ENCODE results near the gene NEURL1B. TPM values are rescaled to one million over a fixed set of nuclear protein-coding genes. Genes with fewer than 3 reads are reported as not detected.

NEURL1B gene
- total RNA-seq, 2 experiments from 2014 or later = 3.0 to 3.1 TPM

GRCh38 chr5:172688349-172689217 is 47.5 kb downstream of the NEURL1B start:
- Mint-ChIP-seq H3K36me3 (no peaks in the 10 kb centered on the region), H3K4me1 (peaks cover 16% of the 10 kb centered on the region), H3K4me3 (no peak overlapping the region), H3K27ac (peak overlapping the region; percentile 80), H3K27me3 (peaks cover 12% of the 10 kb centered on the region), H3K9me3 (no peaks in the 10 kb centered on the region)
- POLR2A ChIA-PET = interaction anchor here (1.0 kb wide), 1 partner anchor 47 kb away, joined by 3 read pairs; no protein-coding TSS in a partner anchor
- peak; percentile 90 for ATAC-seq (ENCODE audit: low read depth)
- peak; percentile 67 for DNase-seq

DNA sequence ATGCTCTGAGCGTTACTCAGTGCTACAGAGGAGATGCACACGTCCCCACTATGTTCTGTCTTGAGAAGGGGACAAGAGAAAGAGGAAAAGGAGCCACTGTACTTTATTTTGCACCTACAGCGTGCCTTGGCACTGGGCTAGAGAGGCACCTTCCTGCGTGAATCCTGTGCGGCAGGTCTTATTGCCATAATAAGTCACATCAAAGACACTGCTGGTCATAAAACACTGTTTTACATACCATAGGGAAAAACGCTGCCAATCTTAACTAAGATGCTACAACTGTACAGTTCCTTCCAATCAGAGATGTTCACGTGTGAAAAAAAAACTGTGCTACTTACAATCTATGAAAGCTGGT is 48.1 kb downstream of the NEURL1B start:
- no peaks in the 10 kb centered on the region for H3K9me3 Mint-ChIP-seq
- H3K4me1 Mint-ChIP-seq = peaks cover 15% of the 10 kb centered on the region
- peaks cover 12% of the 10 kb centered on the region for H3K27me3 Mint-ChIP-seq
- no peak overlapping the region for H3K27ac Mint-ChIP-seq
- ATAC-seq (ENCODE audit: low read depth) (no peak), DNase-seq (no peak)
- no peak overlapping the region for H3K4me3 Mint-ChIP-seq
- H3K36me3 Mint-ChIP-seq = no peaks in the 10 kb centered on the region
- POLR2A ChIA-PET = interaction anchor here (0.6 to 1.0 kb wide), 2 partner anchors 47 to 405 kb away, joined by 3 read pairs; no protein-coding TSS in a partner anchor

DNA sequence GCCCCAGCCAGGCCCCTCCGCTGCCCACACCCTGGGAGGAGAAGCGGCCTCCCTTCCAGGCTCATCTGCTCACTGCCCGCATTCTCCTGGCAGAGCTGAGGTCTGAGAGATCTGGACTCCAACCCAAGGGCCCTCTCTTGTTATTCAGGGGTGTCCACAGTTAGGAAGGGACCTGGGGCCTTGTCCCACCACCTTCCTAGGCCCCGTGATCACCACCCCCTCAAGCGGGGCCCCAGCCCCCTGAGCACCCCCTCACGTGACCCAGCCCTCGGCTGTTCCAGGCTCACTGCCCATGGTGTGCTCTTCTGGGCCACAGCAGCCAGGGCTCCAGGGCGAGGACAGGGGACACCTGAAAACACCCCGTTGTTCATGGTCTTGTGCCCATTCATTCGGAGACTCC is 48.7 kb downstream of the NEURL1B start:
- Mint-ChIP-seq H3K4me3 (no peak overlapping the region), H3K27me3 (peaks cover 7% of the 10 kb centered on the region), H3K27ac (no peak overlapping the region), H3K9me3 (no peaks in the 10 kb centered on the region), H3K4me1 (peaks cover 12% of the 10 kb centered on the region), H3K36me3 (no peaks in the 10 kb centered on the region)
- no peak for DNase-seq
- POLR2A ChIA-PET = interaction anchor here (0.6 kb wide), 1 partner anchor 405 kb away, joined by 3 read pairs; no protein-coding TSS in a partner anchor
- no peak for ATAC-seq (ENCODE audit: low read depth)

GRCh38 chr5:172690258-172691075 is 49.4 kb downstream of the NEURL1B start:
- DNase-seq (no peak), ATAC-seq (ENCODE audit: low read depth) (no peak)
- Mint-ChIP-seq H3K4me3 (no peak overlapping the region), H3K36me3 (no peaks in the 10 kb centered on the region), H3K27me3 (peaks cover 3% of the 10 kb centered on the region), H3K4me1 (peaks cover 14% of the 10 kb centered on the region), H3K27ac (no peak overlapping the region), H3K9me3 (no peaks in the 10 kb centered on the region)
- POLR2A ChIA-PET = no interaction called here

GRCh38 chr5:172691886-172692285 is 50.8 kb downstream of the NEURL1B start:
- H3K4me3 Mint-ChIP-seq = no peak overlapping the region
- ATAC-seq (ENCODE audit: low read depth) = no peak

GRCh38 chr5:172692451-172692850 is 51.4 kb downstream of the NEURL1B start:
- no peak overlapping the region for H3K27ac Mint-ChIP-seq
- DNase-seq (no peak), ATAC-seq (ENCODE audit: low read depth) (no peak)
- H3K9me3 Mint-ChIP-seq = no peaks in the 10 kb centered on the region
- H3K27me3 Mint-ChIP-seq = peaks cover 3% of the 10 kb centered on the region
- POLR2A ChIA-PET = no interaction called here
- no peaks in the 10 kb centered on the region for H3K36me3 Mint-ChIP-seq
- H3K4me1 Mint-ChIP-seq = peaks cover 18% of the 10 kb centered on the region
- H3K4me3 Mint-ChIP-seq = no peak overlapping the region

More at GRCh38 chr5:172691886-172692285, 50.8 kb downstream of the NEURL1B start:
- Mint-ChIP-seq H3K27me3 (peaks cover 3% of the 10 kb centered on the region), H3K27ac (no peak overlapping the region), H3K9me3 (no peaks in the 10 kb centered on the region), H3K4me1 (peaks cover 16% of the 10 kb centered on the region), H3K36me3 (no peaks in the 10 kb centered on the region)
- DNase-seq = no peak
- POLR2A ChIA-PET = no interaction called here

- peaks cover 20% of the 10 kb centered on the region for H3K4me1 Mint-ChIP-seq
- POLR2A ChIA-PET = no interaction called here
- peaks cover 5% of the 10 kb centered on the region for H3K27me3 Mint-ChIP-seq
- H3K9me3 Mint-ChIP-seq = no peaks in the 10 kb centered on the region
- DNase-seq = no peak
- H3K4me3 Mint-ChIP-seq = no peak overlapping the region
- no peak overlapping the region for H3K27ac Mint-ChIP-seq
- ATAC-seq (ENCODE audit: low read depth) = no peak
- no peaks in the 10 kb centered on the region for H3K36me3 Mint-ChIP-seq
Observed at GRCh38 chr5:172692981-172693380, 51.9 kb downstream of the NEURL1B start.

DNA sequence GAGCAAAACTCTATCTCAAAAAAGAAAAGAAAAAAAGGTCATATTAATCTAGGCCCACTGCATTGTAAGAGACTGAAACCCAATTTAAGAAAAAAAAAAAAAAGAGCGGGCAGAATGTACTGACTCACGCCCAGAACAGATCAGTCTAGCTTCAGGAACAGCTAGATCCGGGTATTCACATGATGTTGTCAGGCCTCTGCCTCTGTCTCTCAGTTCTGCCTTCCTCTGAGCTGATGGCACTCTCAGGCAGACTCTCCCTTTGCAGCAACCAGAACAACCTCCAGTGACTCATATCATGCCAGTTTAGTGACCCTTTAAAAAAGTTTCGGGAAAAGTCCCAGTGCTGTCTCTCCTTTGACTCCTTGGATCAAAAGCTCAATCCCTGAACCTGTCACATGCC is 53.0 kb downstream of the NEURL1B start:
- Mint-ChIP-seq H3K27me3 (peaks cover 5% of the 10 kb centered on the region), H3K27ac (no peak overlapping the region), H3K4me3 (no peak overlapping the region), H3K36me3 (no peaks in the 10 kb centered on the region), H3K4me1 (peaks cover 10% of the 10 kb centered on the region), H3K9me3 (no peaks in the 10 kb centered on the region)
- no peak for ATAC-seq (ENCODE audit: low read depth)
- POLR2A ChIA-PET = interaction anchor here (0.5 kb wide), 1 partner anchor 179 kb away, joined by 3 read pairs; no protein-coding TSS in a partner anchor
- no peak for DNase-seq

GRCh38 chr5:172694541-172694940 is 53.5 kb downstream of the NEURL1B start:
- H3K4me3 Mint-ChIP-seq = no peak overlapping the region
- H3K4me1 Mint-ChIP-seq = peaks cover 7% of the 10 kb centered on the region
- POLR2A ChIA-PET = interaction anchor here (0.5 kb wide), 1 partner anchor 179 kb away, joined by 3 read pairs; no protein-coding TSS in a partner anchor
- ATAC-seq (ENCODE audit: low read depth) (no peak), DNase-seq (no peak)
- no peaks in the 10 kb centered on the region for H3K9me3 Mint-ChIP-seq
- H3K36me3 Mint-ChIP-seq = no peaks in the 10 kb centered on the region
- no peak overlapping the region for H3K27ac Mint-ChIP-seq
- H3K27me3 Mint-ChIP-seq = peaks cover 8% of the 10 kb centered on the region

- ATAC-seq (ENCODE audit: low read depth) (no peak), DNase-seq (no peak)
- no peaks in the 10 kb centered on the region for H3K36me3 Mint-ChIP-seq
- no peaks in the 10 kb centered on the region for H3K9me3 Mint-ChIP-seq
- H3K27ac Mint-ChIP-seq = no peak overlapping the region
- POLR2A ChIA-PET = no interaction called here
- peaks cover 10% of the 10 kb centered on the region for H3K27me3 Mint-ChIP-seq
- peaks cover 7% of the 10 kb centered on the region for H3K4me1 Mint-ChIP-seq
- no peak overlapping the region for H3K4me3 Mint-ChIP-seq
Observed at GRCh38 chr5:172695232-172696054, 54.4 kb downstream of the NEURL1B start.

DNA sequence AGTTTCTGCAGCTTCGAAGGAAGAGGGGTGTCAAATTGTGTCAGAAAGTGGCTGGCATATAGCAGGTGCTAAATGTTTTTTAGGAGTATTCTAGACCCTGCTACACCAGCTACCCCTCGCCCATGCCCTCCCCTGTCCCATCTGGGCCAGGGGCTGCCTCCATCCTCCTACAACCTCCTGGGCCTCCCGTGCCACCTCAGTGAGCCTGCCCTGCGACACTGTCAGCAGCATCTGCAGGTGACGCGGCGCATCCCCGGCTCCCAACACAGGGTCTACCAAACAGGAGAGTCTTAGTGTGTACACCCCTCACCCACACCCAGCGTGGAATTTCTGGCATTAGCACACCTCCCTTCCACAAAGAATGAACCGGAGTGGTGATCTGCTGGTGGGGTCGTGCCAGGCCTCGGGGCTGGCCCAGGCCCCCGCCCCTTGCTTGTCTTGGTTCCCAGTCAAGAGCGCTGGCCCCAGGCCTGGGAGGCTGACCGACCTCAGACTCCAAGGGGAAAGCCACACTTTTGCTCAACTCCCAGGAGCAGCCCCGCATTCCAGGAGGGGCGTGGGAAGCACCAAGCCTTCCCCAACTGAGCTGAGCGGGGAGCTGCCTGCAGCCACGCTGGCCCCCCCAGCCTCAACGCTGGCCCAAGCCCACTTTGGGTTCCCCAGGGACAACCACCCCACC is 55.2 kb downstream of the NEURL1B start:
- no peak overlapping the region for H3K27ac Mint-ChIP-seq
- POLR2A ChIA-PET = interaction anchor here (1.0 to 1.2 kb wide), 2 partner anchors 217 to 288 kb away, joined by 3 read pairs; partner anchors contain the start of gene ATP6V0E1
- no peak overlapping the region for H3K4me3 Mint-ChIP-seq
- H3K36me3 Mint-ChIP-seq = no peaks in the 10 kb centered on the region
- DNase-seq (no peak), ATAC-seq (ENCODE audit: low read depth) (no peak)
- no peaks in the 10 kb centered on the region for H3K9me3 Mint-ChIP-seq
- H3K27me3 Mint-ChIP-seq = peaks cover 15% of the 10 kb centered on the region
- peaks cover 12% of the 10 kb centered on the region for H3K4me1 Mint-ChIP-seq
